ENCODE data around the gene OPN1MW2. TPM values are rescaled to one million over a fixed set of nuclear protein-coding genes. Genes with fewer than 3 reads are reported as not detected.

OPN1MW2 gene
- not detected for total RNA-seq

DNA sequence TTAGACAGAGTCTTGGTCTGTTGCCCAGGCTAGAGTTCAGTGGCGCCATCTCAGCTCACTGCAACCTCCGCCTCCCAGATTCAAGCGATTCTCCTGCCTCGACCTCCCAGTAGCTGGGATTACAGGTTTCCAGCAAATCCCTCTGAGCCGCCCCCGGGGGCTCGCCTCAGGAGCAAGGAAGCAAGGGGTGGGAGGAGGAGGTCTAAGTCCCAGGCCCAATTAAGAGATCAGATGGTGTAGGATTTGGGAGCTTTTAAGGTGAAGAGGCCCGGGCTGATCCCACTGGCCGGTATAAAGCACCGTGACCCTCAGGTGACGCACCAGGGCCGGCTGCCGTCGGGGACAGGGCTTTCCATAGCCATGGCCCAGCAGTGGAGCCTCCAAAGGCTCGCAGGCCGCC, at the start of gene OPN1MW2:
Gene OPN1MW2 (plus strand): TSS at position 301 of the 400 bp plus-strand sequence. CDS start 60 bp downstream, at position 361.

GRCh38 chrX:154182296-154182695, 37.3 kb upstream of the OPN1MW2 start, which contains the start of gene OPN1MW:
OPN1MW (plus strand) TSS chrX:154182596; CDS start chrX:154182678, 82 bp downstream.

GRCh38 chrX:154257282-154257681, 37.7 kb downstream of the OPN1MW2 start, which contains the start of gene OPN1MW3:
OPN1MW3 (plus strand) TSS chrX:154257582; CDS start chrX:154257620, 38 bp downstream.

Other genes starting within 250 kb of the OPN1MW2 start
- 56.3 TPM for gene HCFC1, start 247.9 kb upstream of the OPN1MW2 start, total RNA-seq
- gene TMEM187, start 247.0 kb upstream of the OPN1MW2 start, total RNA-seq: 4.3 TPM
- 32.6 TPM for gene IRAK1, start 199.9 kb upstream of the OPN1MW2 start, total RNA-seq
- 30.7 TPM for gene MECP2, start 122.0 kb upstream of the OPN1MW2 start, total RNA-seq
- gene OPN1LW, start 75.5 kb upstream of the OPN1MW2 start, total RNA-seq: not detected
- gene OPN1MW, start 37.2 kb upstream of the OPN1MW2 start, total RNA-seq: not detected
- not detected for gene OPN1MW3, start 37.8 kb downstream of the OPN1MW2 start, total RNA-seq
- gene TEX28, start 75.4 kb downstream of the OPN1MW2 start, total RNA-seq: not detected
- gene TKTL1, start 76.0 kb downstream of the OPN1MW2 start, total RNA-seq: 0.18 TPM
- 813 TPM for gene FLNA, start 154.9 kb downstream of the OPN1MW2 start, total RNA-seq
- gene EMD, start 159.5 kb downstream of the OPN1MW2 start, total RNA-seq: 61.3 TPM
- gene RPL10, start 178.6 kb downstream of the OPN1MW2 start, total RNA-seq: 2,753 TPM
- 27.1 TPM for gene DNASE1L1, start 189.5 kb downstream of the OPN1MW2 start, total RNA-seq
- gene TAFAZZIN, start 191.8 kb downstream of the OPN1MW2 start, total RNA-seq: 35.7 TPM
- 106 TPM for gene ATP6AP1, start 208.9 kb downstream of the OPN1MW2 start, total RNA-seq
- gene GDI1, start 217.4 kb downstream of the OPN1MW2 start, total RNA-seq: 103 TPM
- 26.0 TPM for gene FAM50A, start 224.4 kb downstream of the OPN1MW2 start, total RNA-seq
- gene PLXNA3, start 238.5 kb downstream of the OPN1MW2 start, total RNA-seq: 28.7 TPM

Measured in metanephros (tissue), 1 donor.